HCT116 (cell line): ENCODE data around the gene AP1B1. TPM values are rescaled to one million over a fixed set of nuclear protein-coding genes. Genes with fewer than 3 reads are reported as not detected.
A peak's percentile ranks its signal among the peaks of the same experiment; 100 is the strongest.

ENCODE experiments used
- ATAC-seq: fragments of 200-7000 bp; cut with Tn5 transposase; 2 replicates; pipeline ENCODE4 v1.9.1; 2020; ENCODE audit warnings: mild to moderate bottlenecking, moderate library complexity
- BruUV-seq: library from RNA; stranded (reverse); fragments of 400-500 nt; replicated peaks from 2 replicates; lab custom pipeline; 2021; lab: Mats Ljungman, UMichigan
- CTCF ChIA-PET: fragments of 300-600 bp; sonication (Branson Sonifier 250); formaldehyde crosslinking; loops from one replicate; lab custom pipeline; 2021; ENCODE audit warnings: antibody characterized with exemption; lab: Charles Lee
- POLR2A ChIA-PET: fragments of 300-600, 350-600 bp; sonication (Branson Sonifier 250); formaldehyde crosslinking; loops from one replicate; lab custom pipeline; 2021; ENCODE audit warnings: antibody characterized with exemption; lab: Charles Lee
- RAD21 ChIA-PET, 2 experiments: fragments of 300-600 bp; sonication (Branson Sonifier 250); formaldehyde crosslinking; loops; one replicate each; lab custom pipeline; 2023; ENCODE audit warnings: low total read pairs in 2 of 2; ENCODE audit not compliant: uncharacterized antibody in 2 of 2, unreplicated experiment in 2 of 2, low non-redundant PET in 1 of 2; lab: Charles Lee
- DNase-seq: peaks from one replicate; pipeline ENCODE4 v3.0.0-alpha.2; 2010; ENCODE audit warnings: low read depth, low spot score
- H2AFZ ChIP-seq: fragments of 200-600 bp; shearing (Covaris generic), sonication (generic); 2 replicates; pipeline ENCODE4 v1.6.1; 2017; ENCODE audit warnings: low read depth, mixed run types, mixed read lengths, antibody characterized with exemption, low read length; ENCODE audit not compliant: poor library complexity, severe bottlenecking
- H3K27ac ChIP-seq: 2 replicates; pipeline ENCODE4 v1.5.1; 2012; ENCODE audit warnings: low read depth, low read length
- H3K27me3 ChIP-seq: fragments of 200-600 bp; sonication (generic); 2 replicates; pipeline ENCODE4 v1.6.1; 2016; ENCODE audit warnings: mixed run types, low read length, mixed read lengths; ENCODE audit not compliant: insufficient read depth
- H3K36me3 ChIP-seq, 2 experiments: fragments of 200-500 bp in 1 of 2; fragments of 200-600 bp in 1 of 2; sonication (Bioruptor generic) in 1 of 2; sonication (generic) in 1 of 2; 2 replicates each; pipeline versions ENCODE4 v1.5.1 to v1.6.1; 2014 to 2016; ENCODE audit warnings: low read length in 2 of 2, inconsistent platforms in 1 of 2, mixed read lengths in 1 of 2, mixed run types in 1 of 2; ENCODE audit not compliant: insufficient read depth in 2 of 2, control insufficient read depth in 1 of 2
- H3K4me1 ChIP-seq, 2 experiments: fragments of 200-600 bp in 1 of 2; sonication (generic) in 1 of 2; 2 replicates each; pipeline versions ENCODE4 v1.5.1 to v1.6.1; 2012 to 2017; ENCODE audit warnings: low read length in 2 of 2, inconsistent platforms in 1 of 2, mild to moderate bottlenecking in 1 of 2, mixed read lengths in 1 of 2, mixed run types in 1 of 2, moderate library complexity in 1 of 2; ENCODE audit not compliant: insufficient read depth in 2 of 2, control insufficient read depth in 1 of 2
- H3K4me2 ChIP-seq: fragments of 200-600 bp; sonication (generic); 2 replicates; pipeline ENCODE4 v1.6.1; 2017; ENCODE audit warnings: mixed run types, low read length, mixed read lengths
- H3K4me3 ChIP-seq, 2 experiments: fragments of 200-600 bp in 1 of 2; sonication (generic) in 1 of 2; replicated peaks in 1 of 2; 2 replicates each; pipeline ENCODE4 v1.5.1; 2011 to 2016; ENCODE audit warnings: low read length in 2 of 2, control low read depth in 1 of 2, low read depth in 1 of 2, mild to moderate bottlenecking in 1 of 2, mixed read lengths in 1 of 2, mixed run types in 1 of 2
- H3K79me2 ChIP-seq: fragments of 200-600 bp; sonication (generic); 2 replicates; pipeline ENCODE4 v1.6.1; 2017; ENCODE audit warnings: mild to moderate bottlenecking, mixed run types, low read length, moderate library complexity, mixed read lengths; ENCODE audit not compliant: insufficient read depth
- H3K9ac ChIP-seq: fragments of 200-600 bp; sonication (generic); 2 replicates; pipeline ENCODE4 v1.6.1; 2016; ENCODE audit warnings: low read length, mixed read lengths
- H3K9me2 ChIP-seq: fragments of 200-600 bp; sonication (generic), shearing (Covaris generic); 2 replicates; pipeline ENCODE4 v1.6.1; 2017; ENCODE audit warnings: mixed run types, mild to moderate bottlenecking, moderate library complexity; ENCODE audit not compliant: insufficient read depth
- H3K9me3 ChIP-seq, 2 experiments: fragments of 200-500 bp in 1 of 2; fragments of 200-600 bp in 1 of 2; sonication (Bioruptor generic) in 1 of 2; sonication (generic) in 1 of 2; 2 replicates each; pipeline ENCODE4 v1.6.1; 2014 to 2017; ENCODE audit warnings: low read length in 2 of 2, mixed read lengths in 2 of 2, inconsistent platforms in 1 of 2, low read depth in 1 of 2, mild to moderate bottlenecking in 1 of 2, mixed run types in 1 of 2, moderate library complexity in 1 of 2; ENCODE audit not compliant: control insufficient read depth in 1 of 2, insufficient read depth in 1 of 2
- H4K20me1 ChIP-seq: fragments of 200-600 bp; sonication (generic), shearing (Covaris generic); 2 replicates; pipeline ENCODE4 v1.6.1; 2017; ENCODE audit warnings: mixed run types, mild to moderate bottlenecking, moderate library complexity; ENCODE audit not compliant: insufficient read depth
- CTCF ChIP-seq, 3 experiments: fragments of 200-600 bp in 1 of 3; sonication (generic) in 1 of 3; IDR thresholded peaks in 2 of 3; conservative IDR thresholded peaks in 1 of 3; 2 replicates each; pipeline ENCODE4 v1.5.1; 2012 to 2017; ENCODE audit warnings: low read depth in 2 of 3, low read length in 2 of 3, antibody characterized with exemption in 1 of 3, borderline replicate concordance in 1 of 3, control low read depth in 1 of 3, mild to moderate bottlenecking in 1 of 3, mixed read lengths in 1 of 3, mixed run types in 1 of 3, moderate library complexity in 1 of 3; ENCODE audit not compliant: insufficient read depth in 1 of 3
- JUND ChIP-seq: IDR thresholded peaks from 2 replicates; pipeline ENCODE4 v1.6.1; 2012
- POLR2AphosphoS5 ChIP-seq: IDR thresholded peaks from 2 replicates; pipeline ENCODE4 v1.6.1; 2011; ENCODE audit warnings: mild to moderate bottlenecking, low read depth, low read length, moderate library complexity
- RAD21 ChIP-seq: IDR thresholded peaks from 2 replicates; pipeline ENCODE4 v1.6.1; 2012; ENCODE audit warnings: low read depth, mild to moderate bottlenecking
- SIN3A ChIP-seq: IDR thresholded peaks from 2 replicates; pipeline ENCODE4 v1.6.1; 2012; ENCODE audit warnings: low read depth
- SP1 ChIP-seq: IDR thresholded peaks from 2 replicates; pipeline ENCODE4 v1.6.1; 2012; ENCODE audit warnings: low read depth
- TCF7L2 ChIP-seq: IDR thresholded peaks from 2 replicates; pipeline ENCODE4 v1.7.0; 2011; ENCODE audit warnings: borderline replicate concordance, inconsistent platforms; ENCODE audit not compliant: insufficient read depth, insufficient read length; ENCODE audit errors: extremely low read depth
- YY1 ChIP-seq: IDR thresholded peaks from 2 replicates; pipeline ENCODE4 v1.6.1; 2011; ENCODE audit warnings: low read length, low read depth, moderate library complexity, mild to moderate bottlenecking; ENCODE audit not compliant: insufficient replicate concordance; ENCODE audit errors: extremely low read depth
- ZFX ChIP-seq: fragments of 450-650 bp; IDR thresholded peaks from 2 replicates; pipeline ENCODE4 v1.6.1; 2017
- intact Hi-C: fragments of 100-400 bp; cut with micrococcal nuclease; formaldehyde crosslinking; loops from 2 replicates; pipeline ENCODE4 v1.10.0; 2022
- total RNA-seq: library from RNA; stranded (reverse); gene quantifications from one replicate; pipeline ENCODE4 v1.2.1, GENCODE V29; 2021; ENCODE audit not compliant: unreplicated experiment
- TF ChIP-seq, protein P1 (sequence below): IDR thresholded peaks from 2 replicates; pipeline ENCODE4 v1.6.1; 2012

Gene AP1B1
- total RNA-seq, 1 experiment from 2014 or later: 60.4 TPM

GRCh38 chr22:29306175-29306834, 82.1 kb downstream of the AP1B1 start, which contains the start of gene GAS2L1:
GAS2L1 (plus strand) TSS chr22:29306650; CDS start chr22:29308106, 1,456 bp downstream.
- H3K9ac ChIP-seq: peak within 1 kb of the TSS; percentile 73
- peak within 1 kb of the TSS; percentile 68 for H2AFZ ChIP-seq
- TF ChIP-seq ZFX (no peak), JUND (no peak), TCF7L2 (peak; percentile 71), SIN3A (no peak), POLR2AphosphoS5 (peak; percentile 40), RAD21 (peak; percentile 59), SP1 (peak; percentile 58), CTCF (IDR thresholded peaks at IDR 0.05 in 2 of 3, conservative IDR thresholded peaks at IDR 0.05 in 1 of 3; ENCODE audit: borderline replicate concordance in 1 of 3, insufficient read depth in 1 of 3, low read depth in 2 of 3, low read length in 2 of 3) (peak in 2 of 3 experiments; percentile 38 to 50; a peak in 3 of 6 replicates), YY1 (peak; percentile 80)
- TF ChIP-seq, protein P1, sequence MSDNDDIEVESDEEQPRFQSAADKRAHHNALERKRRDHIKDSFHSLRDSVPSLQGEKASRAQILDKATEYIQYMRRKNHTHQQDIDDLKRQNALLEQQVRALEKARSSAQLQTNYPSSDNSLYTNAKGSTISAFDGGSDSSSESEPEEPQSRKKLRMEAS: peak; percentile 65
- DNase-seq (peak; percentile 51), ATAC-seq (peak; percentile 72)
- H3K9me2 ChIP-seq: no peaks in the 10 kb centered on the region
- no TSS peak for BruUV-seq
- ChIA-PET CTCF (interaction anchor here (1.1 kb wide), 2 partner anchors 13 to 14 kb away, joined by 3 read pairs; no protein-coding TSS in a partner anchor), RAD21 (interaction anchor here in 1 of 2 experiments (0.7 kb wide), 1 partner anchor 43 kb away, joined by 3 read pairs; no protein-coding TSS in a partner anchor), POLR2A (no interaction called here)
- peaks cover 7% of the 10 kb centered on the region; the same call in 1 of the 2 replicates for H3K79me2 ChIP-seq
- H3K4me2 ChIP-seq: peak within 1 kb of the TSS; percentile 96
- H4K20me1 ChIP-seq: peaks cover 2% of the 10 kb centered on the region; the same call in 1 of the 2 replicates
- peak within 1 kb of the TSS; percentile 81 for H3K27ac ChIP-seq
- no peaks in the 10 kb centered on the region for H3K36me3 ChIP-seq
- peak within 1 kb of the TSS; percentile 74 to 84 for H3K4me3 ChIP-seq
- H3K27me3 ChIP-seq: no peaks in the 10 kb centered on the region
- peaks cover 48 to 63% of the 10 kb centered on the region in 2 experiments for H3K4me1 ChIP-seq
- H3K9me3 ChIP-seq: no peaks in the 10 kb centered on the region
- intact Hi-C loops: loop anchor here (1.0 kb wide), 1 partner anchor 53 kb away; no protein-coding TSS in a partner anchor
